ENCODE results near the gene CDHR3. TPM values are rescaled to one million over a fixed set of nuclear protein-coding genes. Genes with fewer than 3 reads are reported as not detected.

Gene CDHR3
- total and polyA plus RNA-seq, 4 donors: 1.0 to 10.5 (median 1.8) TPM

- TF ChIP-seq GABPA (IDR thresholded peaks at IDR 0.05 in 1 of 2, conservative IDR thresholded peaks at IDR 0.05 in 1 of 2): no peak
- no peak for TF ChIP-seq RXRA (IDR thresholded peaks at IDR 0.05)
- TF ChIP-seq JUND (IDR thresholded peaks at IDR 0.05): no peak
- TF ChIP-seq HNF4G (IDR thresholded peaks at IDR 0.05): no peak
- TF ChIP-seq YY1 (IDR thresholded peaks at IDR 0.05): no peak
- TF ChIP-seq TAF1 (conservative IDR thresholded peaks at IDR 0.05): no peak
- TF ChIP-seq RAD21 (IDR thresholded peaks at IDR 0.05): no peak
- TF ChIP-seq FOXA2 (IDR thresholded peaks at IDR 0.05): no peak
- no peak for TF ChIP-seq SP1 (IDR thresholded peaks at IDR 0.05)
- no peak for TF ChIP-seq CTCF (IDR thresholded peaks at IDR 0.05; ENCODE audit: low read depth, low read length, missing input control)
- no peak for TF ChIP-seq ATF3 (IDR thresholded peaks at IDR 0.05)
- TF ChIP-seq REST (IDR thresholded peaks at IDR 0.05): no peak
- no peak for TF ChIP-seq NR2F2 (IDR thresholded peaks at IDR 0.05)
- no peak for TF ChIP-seq FOXA1 (IDR thresholded peaks at IDR 0.05)
- Histone ChIP-seq H3K4me3 (ENCODE audit: low read depth in 1 of 3, low read length in 3 of 3) (no peak overlapping the region), H3K36me3 (ENCODE audit: control insufficient read depth in 4 of 4, insufficient read depth in 3 of 4, low read depth in 1 of 4, low read length in 3 of 4) (no peaks in the 10 kb centered on the region), H3K4me1 (ENCODE audit: control insufficient read depth in 4 of 4, insufficient read depth in 4 of 4, low read length in 3 of 4) (peaks cover 0 to 5% (median 1%) of the 10 kb centered on the region in 4 donors), H3K9me3 (ENCODE audit: control insufficient read depth in 4 of 4, low read length in 3 of 4) (no peaks in the 10 kb centered on the region), H3K9ac (ENCODE audit: low read depth in 1 of 2, low read length in 2 of 2) (no peak overlapping the region), H3K27me3 (ENCODE audit: control insufficient read depth in 4 of 4, insufficient read depth in 4 of 4, low read length in 3 of 4) (no peaks in the 10 kb centered on the region), H3K27ac (ENCODE audit: low read depth in 1 of 2, low read length in 2 of 2) (no peak overlapping the region)
- 96% methylated on average over 2 of the region's 2 CpGs for WGBS
- no peak for DNase-seq (ENCODE audit: low spot score)
Observed at GRCh38 chr7:106048706-106049020, 85.6 kb downstream of the CDHR3 start.

GRCh38 chr7:106049139-106049752, 86.2 kb downstream of the CDHR3 start:
- Histone ChIP-seq H3K27me3 (ENCODE audit: control insufficient read depth in 4 of 4, insufficient read depth in 4 of 4, low read length in 3 of 4) (no peaks in the 10 kb centered on the region), H3K27ac (ENCODE audit: low read depth in 1 of 2, low read length in 2 of 2) (no peak overlapping the region), H3K36me3 (ENCODE audit: control insufficient read depth in 4 of 4, insufficient read depth in 3 of 4, low read depth in 1 of 4, low read length in 3 of 4) (no peaks in the 10 kb centered on the region), H3K4me1 (ENCODE audit: control insufficient read depth in 4 of 4, insufficient read depth in 4 of 4, low read length in 3 of 4) (peaks cover 0 to 5% (median 1%) of the 10 kb centered on the region in 4 donors), H3K4me3 (ENCODE audit: low read depth in 1 of 3, low read length in 3 of 3) (no peak overlapping the region), H3K9me3 (ENCODE audit: control insufficient read depth in 4 of 4, low read length in 3 of 4) (no peaks in the 10 kb centered on the region), H3K9ac (ENCODE audit: low read depth in 1 of 2, low read length in 2 of 2) (no peak overlapping the region)
- 91% methylated on average over 9 of the region's 9 CpGs for WGBS
- no peak for DNase-seq (ENCODE audit: low spot score)
- no peak for TF ChIP-seq SP1 (IDR thresholded peaks at IDR 0.05)
- no peak for TF ChIP-seq REST (IDR thresholded peaks at IDR 0.05)
- TF ChIP-seq YY1 (IDR thresholded peaks at IDR 0.05): no peak
- no peak for TF ChIP-seq NR2F2 (IDR thresholded peaks at IDR 0.05)
- no peak for TF ChIP-seq RXRA (IDR thresholded peaks at IDR 0.05)
- TF ChIP-seq GABPA (IDR thresholded peaks at IDR 0.05 in 1 of 2, conservative IDR thresholded peaks at IDR 0.05 in 1 of 2): no peak
- TF ChIP-seq EGR1 (IDR thresholded peaks at IDR 0.05; ENCODE audit: low read depth in 2 of 2): no peak
- TF ChIP-seq JUND (IDR thresholded peaks at IDR 0.05): no peak

Data from liver (tissue), 9 donors.